ENCODE data around the gene TENT4A. TPM values are rescaled to one million over a fixed set of nuclear protein-coding genes. Genes with fewer than 3 reads are reported as not detected.

TENT4A gene
- total and polyA plus RNA-seq, 2 donors = 8.4 to 18.7 TPM

DNA sequence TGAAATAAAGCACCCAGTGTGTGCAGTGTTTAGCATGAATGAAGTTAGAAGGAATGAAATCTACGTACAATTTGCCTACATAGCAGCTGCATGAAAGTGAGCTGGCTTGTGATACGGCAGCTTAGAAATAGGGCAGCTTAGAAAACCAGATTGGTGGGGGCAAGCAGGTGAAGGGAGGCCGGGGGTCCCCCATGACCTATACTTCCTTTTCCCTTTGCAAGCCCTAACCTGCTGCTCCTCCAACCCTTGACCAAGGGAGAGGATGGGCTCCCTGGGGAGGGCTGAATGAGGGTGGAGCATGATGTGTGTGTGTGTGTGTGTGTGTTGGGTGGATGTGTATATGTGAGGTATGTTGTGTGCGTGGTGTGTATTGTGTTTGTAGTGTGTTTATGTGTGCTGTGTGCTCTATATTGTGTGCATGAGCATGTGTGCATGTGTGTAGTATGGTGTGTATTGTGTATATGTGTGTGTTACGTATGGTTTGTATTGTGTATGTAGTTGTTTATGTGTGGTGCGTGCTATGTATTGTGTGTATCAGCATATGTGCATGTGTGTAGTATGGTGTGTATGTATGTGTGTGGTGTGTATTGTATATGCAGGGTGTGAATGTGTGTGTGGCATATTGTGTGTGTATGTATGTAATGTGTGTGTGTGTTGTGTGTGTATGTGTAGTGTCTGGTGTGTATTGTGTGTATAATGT is 72.1 kb downstream of the TENT4A start:
- H3K36me3 ChIP-seq (ENCODE audit: control insufficient read depth in 2 of 2, insufficient read depth in 2 of 2, low read length in 1 of 2) = no peaks in the 10 kb centered on the region
- no peaks in the 10 kb centered on the region for H3K9me3 ChIP-seq (ENCODE audit: control insufficient read depth in 2 of 2, insufficient read depth in 1 of 2, low read length in 1 of 2)
- no peaks in the 10 kb centered on the region for H3K4me1 ChIP-seq (ENCODE audit: control insufficient read depth in 2 of 2, insufficient read depth in 2 of 2, low read length in 2 of 2)
- DNase-seq (ENCODE audit: low read depth in 6 of 9, low spot score in 9 of 9) = no peak
- no peak overlapping the region for H3K27ac ChIP-seq (ENCODE audit: low read depth in 1 of 2, low read length in 1 of 2)
- WGBS = 88% methylated on average over 6 of the region's 6 CpGs
- H3K4me3 ChIP-seq (ENCODE audit: low read length in 2 of 2) = no peak overlapping the region
- H3K27me3 ChIP-seq (ENCODE audit: control insufficient read depth in 2 of 2, insufficient read depth in 1 of 2, low read length in 1 of 2) = no peaks in the 10 kb centered on the region

DNA sequence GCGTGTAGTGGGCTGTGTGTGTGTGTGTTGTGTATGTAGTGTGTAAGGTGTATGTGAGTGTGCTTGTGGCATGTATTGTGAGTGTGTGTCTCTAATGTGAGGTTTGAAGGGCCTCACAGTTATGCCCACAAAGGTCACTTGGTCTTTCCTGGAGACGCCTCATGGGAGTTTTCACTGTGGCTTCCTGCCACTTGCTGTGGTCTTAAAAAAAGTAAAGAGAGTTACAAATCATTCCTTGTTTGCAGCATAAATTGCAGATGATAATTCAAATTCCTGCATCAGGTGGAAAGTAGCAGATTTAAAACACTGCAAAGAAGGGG is 72.6 kb downstream of the TENT4A start:
- DNase-seq (ENCODE audit: low read depth in 6 of 9, low spot score in 9 of 9) = no peak
- WGBS = 82% methylated on average over 2 of the region's 2 CpGs
- Histone ChIP-seq H3K36me3 (ENCODE audit: control insufficient read depth in 2 of 2, insufficient read depth in 2 of 2, low read length in 1 of 2) (no peaks in the 10 kb centered on the region), H3K27ac (ENCODE audit: low read depth in 1 of 2, low read length in 1 of 2) (no peak overlapping the region), H3K4me1 (ENCODE audit: control insufficient read depth in 2 of 2, insufficient read depth in 2 of 2, low read length in 2 of 2) (no peaks in the 10 kb centered on the region), H3K4me3 (ENCODE audit: low read length in 2 of 2) (no peak overlapping the region), H3K9me3 (ENCODE audit: control insufficient read depth in 2 of 2, insufficient read depth in 1 of 2, low read length in 1 of 2) (no peaks in the 10 kb centered on the region), H3K27me3 (ENCODE audit: control insufficient read depth in 2 of 2, insufficient read depth in 1 of 2, low read length in 1 of 2) (no peaks in the 10 kb centered on the region)

DNA sequence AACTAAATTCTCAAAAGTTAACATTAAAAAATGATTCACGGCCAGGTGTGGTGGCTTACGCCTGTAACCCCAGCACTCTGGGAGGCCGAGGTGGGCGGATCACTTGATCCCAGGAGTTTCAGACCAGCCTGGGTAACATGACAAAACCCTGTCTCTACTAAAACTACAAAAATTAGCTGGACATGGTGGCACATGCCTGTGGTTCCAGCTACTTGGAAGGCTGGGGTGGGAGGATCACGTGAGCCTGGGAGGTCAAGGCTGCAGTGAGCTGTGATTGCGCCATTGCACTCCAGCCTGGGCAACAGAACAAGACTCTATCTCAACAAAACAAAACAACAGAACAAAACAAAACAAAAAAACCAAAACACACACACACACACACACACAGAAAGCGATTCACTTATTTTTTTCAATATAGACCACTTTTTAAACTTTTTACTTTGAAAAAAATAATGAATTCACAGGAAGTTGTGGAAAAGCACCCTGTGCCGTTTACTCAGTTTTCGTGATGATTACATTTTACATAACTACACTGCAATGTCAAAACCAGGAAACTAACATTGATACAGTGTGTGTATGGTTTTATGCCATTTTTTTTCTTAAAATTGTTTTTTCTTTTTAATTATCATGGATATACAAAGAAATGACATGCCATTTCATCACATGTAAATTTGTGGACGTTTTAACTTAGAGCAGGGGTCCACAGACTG is 73.7 kb downstream of the TENT4A start:
- no peaks in the 10 kb centered on the region for H3K9me3 ChIP-seq (ENCODE audit: control insufficient read depth in 2 of 2, insufficient read depth in 1 of 2, low read length in 1 of 2)
- DNase-seq (ENCODE audit: low read depth in 6 of 9, low spot score in 9 of 9) = no peak
- 84% methylated on average over 10 of the region's 10 CpGs for WGBS

DNA sequence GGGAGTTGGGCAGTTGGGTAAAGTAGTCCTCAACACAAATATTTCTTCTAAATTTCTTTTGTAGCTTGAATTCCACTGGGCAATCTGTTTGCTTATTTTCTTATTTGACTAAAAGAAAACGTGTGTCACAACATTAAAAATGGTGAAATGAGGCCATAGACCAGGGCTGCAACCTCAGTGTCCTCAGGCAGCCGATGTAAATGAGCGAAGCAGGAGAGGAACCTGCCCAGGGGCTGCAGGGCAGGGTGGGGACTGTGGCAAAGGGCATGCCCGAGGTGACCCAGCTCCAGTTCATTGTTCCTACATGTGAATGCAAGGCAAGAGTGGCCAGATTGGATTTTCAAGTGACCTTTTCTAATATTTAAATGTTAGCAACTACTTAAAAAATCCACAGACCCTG is 74.7 kb downstream of the TENT4A start:
- Histone ChIP-seq H3K27me3 (ENCODE audit: control insufficient read depth in 2 of 2, insufficient read depth in 1 of 2, low read length in 1 of 2) (no peaks in the 10 kb centered on the region), H3K4me1 (ENCODE audit: control insufficient read depth in 2 of 2, insufficient read depth in 2 of 2, low read length in 2 of 2) (peaks cover 3 to 7% of the 10 kb centered on the region in 2 donors), H3K4me3 (ENCODE audit: low read length in 2 of 2) (no peak overlapping the region), H3K27ac (ENCODE audit: low read depth in 1 of 2, low read length in 1 of 2) (no peak overlapping the region), H3K9me3 (ENCODE audit: control insufficient read depth in 2 of 2, insufficient read depth in 1 of 2, low read length in 1 of 2) (no peaks in the 10 kb centered on the region), H3K36me3 (ENCODE audit: control insufficient read depth in 2 of 2, insufficient read depth in 2 of 2, low read length in 1 of 2) (no peaks in the 10 kb centered on the region)
- WGBS = 82% methylated on average over 4 of the region's 4 CpGs
- DNase-seq (ENCODE audit: low read depth in 6 of 9, low spot score in 9 of 9) = no peak

More for the DNA sequence above, 73.7 kb downstream of the TENT4A start:
- no peak overlapping the region for H3K27ac ChIP-seq (ENCODE audit: low read depth in 1 of 2, low read length in 1 of 2)
- H3K27me3 ChIP-seq (ENCODE audit: control insufficient read depth in 2 of 2, insufficient read depth in 1 of 2, low read length in 1 of 2) = no peaks in the 10 kb centered on the region
- no peaks in the 10 kb centered on the region for H3K36me3 ChIP-seq (ENCODE audit: control insufficient read depth in 2 of 2, insufficient read depth in 2 of 2, low read length in 1 of 2)
- no peak overlapping the region for H3K4me3 ChIP-seq (ENCODE audit: low read length in 2 of 2)
- peaks cover 3 to 4% of the 10 kb centered on the region in 2 donors for H3K4me1 ChIP-seq (ENCODE audit: control insufficient read depth in 2 of 2, insufficient read depth in 2 of 2, low read length in 2 of 2)

DNA sequence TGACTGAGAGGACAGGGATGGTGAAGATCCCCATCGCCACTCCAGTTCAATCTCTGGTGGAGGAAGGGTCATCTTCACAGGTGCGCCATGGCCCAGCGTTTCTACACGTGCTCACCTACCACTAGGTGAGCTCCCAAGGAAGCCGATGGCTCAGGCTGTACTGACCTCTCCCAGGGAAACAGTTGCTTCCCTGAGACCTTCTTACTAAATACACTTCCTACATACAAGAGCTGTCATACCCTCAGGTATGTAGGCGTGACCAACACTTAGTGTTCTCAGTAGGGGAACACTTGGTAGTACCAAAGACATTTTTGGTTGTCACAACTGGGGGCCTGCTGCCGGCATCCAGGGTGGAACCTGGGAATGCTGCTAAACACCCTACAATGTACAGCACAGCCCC is 75.2 kb downstream of the TENT4A start:
- WGBS = 98% methylated on average over 7 of the region's 7 CpGs
- no peaks in the 10 kb centered on the region for H3K36me3 ChIP-seq (ENCODE audit: control insufficient read depth in 2 of 2, insufficient read depth in 2 of 2, low read length in 1 of 2)
- H3K27ac ChIP-seq (ENCODE audit: low read depth in 1 of 2, low read length in 1 of 2) = no peak overlapping the region
- no peak for DNase-seq (ENCODE audit: low read depth in 6 of 9, low spot score in 9 of 9)
- peaks cover 4 to 12% of the 10 kb centered on the region in 2 donors for H3K4me1 ChIP-seq (ENCODE audit: control insufficient read depth in 2 of 2, insufficient read depth in 2 of 2, low read length in 2 of 2)
- no peaks in the 10 kb centered on the region for H3K9me3 ChIP-seq (ENCODE audit: control insufficient read depth in 2 of 2, insufficient read depth in 1 of 2, low read length in 1 of 2)
- H3K27me3 ChIP-seq (ENCODE audit: control insufficient read depth in 2 of 2, insufficient read depth in 1 of 2, low read length in 1 of 2) = no peaks in the 10 kb centered on the region
- H3K4me3 ChIP-seq (ENCODE audit: low read length in 2 of 2) = no peak overlapping the region

DNA sequence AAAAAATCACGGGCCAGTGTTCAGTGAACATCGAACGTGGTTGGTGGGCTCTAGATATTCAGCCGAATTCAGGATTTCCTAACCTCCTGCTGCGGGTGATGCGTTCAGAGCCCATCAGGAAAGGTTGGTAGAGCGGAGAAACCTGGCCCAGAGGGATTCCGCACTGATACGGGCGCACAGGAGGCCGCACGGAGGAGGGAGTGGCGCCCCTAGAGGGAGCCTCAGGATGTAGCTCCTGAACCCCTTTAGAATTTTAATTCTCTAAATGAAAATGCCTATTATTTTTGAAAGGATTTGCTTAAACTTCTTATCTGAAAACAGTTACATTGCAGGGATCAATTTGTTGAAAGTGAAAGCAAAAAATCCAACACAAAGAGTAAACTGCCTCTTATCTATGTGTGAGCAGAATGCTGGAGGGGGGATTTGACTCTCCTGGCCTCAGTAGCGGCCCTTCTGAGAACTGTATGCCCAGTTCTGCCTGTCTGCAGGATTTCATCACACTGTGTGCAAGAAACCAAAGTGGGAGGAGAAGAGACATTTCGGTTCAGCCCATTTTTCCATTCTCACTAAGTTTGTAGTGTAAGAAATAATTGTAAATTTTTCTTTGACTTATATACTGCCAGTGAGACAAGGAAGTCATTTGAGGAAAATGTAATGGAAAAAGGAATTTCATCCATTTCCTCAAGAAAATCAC is 75.9 kb downstream of the TENT4A start:
- Histone ChIP-seq H3K27ac (ENCODE audit: low read depth in 1 of 2, low read length in 1 of 2) (no peak overlapping the region), H3K4me3 (ENCODE audit: low read length in 2 of 2) (no peak overlapping the region), H3K9me3 (ENCODE audit: control insufficient read depth in 2 of 2, insufficient read depth in 1 of 2, low read length in 1 of 2) (no peaks in the 10 kb centered on the region), H3K27me3 (ENCODE audit: control insufficient read depth in 2 of 2, insufficient read depth in 1 of 2, low read length in 1 of 2) (no peaks in the 10 kb centered on the region), H3K4me1 (ENCODE audit: control insufficient read depth in 2 of 2, insufficient read depth in 2 of 2, low read length in 2 of 2) (peaks cover 7 to 13% of the 10 kb centered on the region in 2 donors), H3K36me3 (ENCODE audit: control insufficient read depth in 2 of 2, insufficient read depth in 2 of 2, low read length in 1 of 2) (no peaks in the 10 kb centered on the region)
- WGBS = 95% methylated on average over 15 of the region's 15 CpGs
- DNase-seq (ENCODE audit: low read depth in 6 of 9, low spot score in 9 of 9) = no peak

DNA sequence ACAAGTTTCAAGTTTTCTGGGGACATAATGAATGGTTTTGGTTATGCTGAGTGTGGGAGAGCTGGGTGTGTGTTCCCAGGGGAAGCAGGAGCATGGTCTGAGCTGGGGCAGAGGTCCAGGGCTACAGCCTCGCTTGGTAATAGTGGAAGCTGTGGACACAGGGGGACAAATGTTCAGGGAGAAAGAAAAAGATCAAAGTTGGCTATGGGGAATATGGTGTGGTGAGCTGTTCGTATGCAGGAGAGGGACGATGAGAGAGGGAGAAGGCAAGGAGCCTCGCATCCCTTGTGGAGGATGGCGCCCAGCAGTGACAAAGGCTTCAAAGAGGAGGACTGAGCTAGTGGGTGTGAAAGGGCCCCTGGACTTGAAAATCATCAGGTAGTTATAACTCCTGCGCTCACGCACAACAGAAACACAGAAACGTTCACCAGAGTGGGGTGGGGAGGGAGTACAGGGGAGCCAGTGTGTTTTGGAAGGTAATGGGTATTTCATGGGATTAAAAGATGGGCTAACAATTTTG is 77.2 kb downstream of the TENT4A start:
- H3K9me3 ChIP-seq (ENCODE audit: control insufficient read depth in 2 of 2, insufficient read depth in 1 of 2, low read length in 1 of 2) = no peaks in the 10 kb centered on the region
- WGBS = 90% methylated on average over 8 of the region's 8 CpGs
- no peaks in the 10 kb centered on the region for H3K27me3 ChIP-seq (ENCODE audit: control insufficient read depth in 2 of 2, insufficient read depth in 1 of 2, low read length in 1 of 2)
- H3K27ac ChIP-seq (ENCODE audit: low read depth in 1 of 2, low read length in 1 of 2) = no peak overlapping the region
- DNase-seq (ENCODE audit: low read depth in 6 of 9, low spot score in 9 of 9) = no peak
- H3K4me3 ChIP-seq (ENCODE audit: low read length in 2 of 2) = no peak overlapping the region
- H3K4me1 ChIP-seq (ENCODE audit: control insufficient read depth in 2 of 2, insufficient read depth in 2 of 2, low read length in 2 of 2) = peaks cover 7 to 13% of the 10 kb centered on the region in 2 donors
- H3K36me3 ChIP-seq (ENCODE audit: control insufficient read depth in 2 of 2, insufficient read depth in 2 of 2, low read length in 1 of 2) = no peaks in the 10 kb centered on the region

DNA sequence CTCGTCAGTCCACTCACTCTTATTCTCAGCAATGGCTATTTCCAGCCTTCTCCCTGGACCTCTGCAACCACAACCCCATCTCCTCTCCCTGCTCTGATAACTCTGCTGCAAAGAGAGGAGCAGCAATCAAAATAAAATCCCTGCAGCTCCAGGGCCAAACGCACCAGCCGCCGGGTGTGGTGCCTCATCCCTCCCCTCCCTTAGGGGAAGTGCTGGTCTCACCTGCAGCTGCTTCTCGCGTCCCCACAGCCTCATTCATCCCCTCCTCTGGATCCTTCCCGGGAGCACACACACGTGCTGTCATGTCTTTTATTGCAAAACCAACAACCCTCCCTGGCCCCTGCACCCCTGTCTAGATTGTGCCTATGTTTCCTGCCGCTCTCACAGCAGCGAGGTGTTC is 77.8 kb downstream of the TENT4A start:
- Histone ChIP-seq H3K27ac (ENCODE audit: low read depth in 1 of 2, low read length in 1 of 2) (no peak overlapping the region), H3K27me3 (ENCODE audit: control insufficient read depth in 2 of 2, insufficient read depth in 1 of 2, low read length in 1 of 2) (no peaks in the 10 kb centered on the region), H3K4me3 (ENCODE audit: low read length in 2 of 2) (no peak overlapping the region), H3K9me3 (ENCODE audit: control insufficient read depth in 2 of 2, insufficient read depth in 1 of 2, low read length in 1 of 2) (no peaks in the 10 kb centered on the region), H3K4me1 (ENCODE audit: control insufficient read depth in 2 of 2, insufficient read depth in 2 of 2, low read length in 2 of 2) (peaks cover 7 to 13% of the 10 kb centered on the region in 2 donors), H3K36me3 (ENCODE audit: control insufficient read depth in 2 of 2, insufficient read depth in 2 of 2, low read length in 1 of 2) (no peaks in the 10 kb centered on the region)
- WGBS = 33% methylated on average over 10 of the region's 10 CpGs
- no peak for DNase-seq (ENCODE audit: low read depth in 6 of 9, low spot score in 9 of 9)

DNA sequence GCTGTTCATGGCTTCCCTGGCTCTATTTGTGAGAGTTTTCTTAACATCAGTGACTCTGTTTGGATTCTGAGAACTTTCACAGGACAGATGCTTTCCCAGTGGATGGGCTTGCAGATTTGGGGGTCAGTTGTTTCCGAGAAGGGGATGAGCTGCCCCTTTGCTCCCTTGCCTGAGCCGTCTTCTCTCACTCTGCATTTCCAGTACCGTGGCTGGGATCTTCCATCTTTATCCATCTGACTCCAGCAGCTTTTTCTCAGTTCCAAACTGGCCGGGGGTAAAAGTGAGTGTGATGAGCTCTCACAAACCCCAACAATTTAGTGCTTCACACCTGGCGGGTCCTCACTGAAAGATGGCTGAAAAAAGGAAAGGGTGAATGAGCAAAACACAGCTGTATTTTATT is 79.1 kb downstream of the TENT4A start:
- H3K9me3 ChIP-seq (ENCODE audit: control insufficient read depth in 2 of 2, insufficient read depth in 1 of 2, low read length in 1 of 2) = no peaks in the 10 kb centered on the region
- H3K4me3 ChIP-seq (ENCODE audit: low read length in 2 of 2) = no peak overlapping the region
- DNase-seq (ENCODE audit: low read depth in 6 of 9, low spot score in 9 of 9) = no peak
- no peaks in the 10 kb centered on the region for H3K27me3 ChIP-seq (ENCODE audit: control insufficient read depth in 2 of 2, insufficient read depth in 1 of 2, low read length in 1 of 2)
- H3K36me3 ChIP-seq (ENCODE audit: control insufficient read depth in 2 of 2, insufficient read depth in 2 of 2, low read length in 1 of 2) = no peaks in the 10 kb centered on the region
- 97% methylated on average over 5 of the region's 5 CpGs for WGBS
- no peak overlapping the region for H3K27ac ChIP-seq (ENCODE audit: low read depth in 1 of 2, low read length in 1 of 2)
- peaks cover 7 to 13% of the 10 kb centered on the region in 2 donors for H3K4me1 ChIP-seq (ENCODE audit: control insufficient read depth in 2 of 2, insufficient read depth in 2 of 2, low read length in 2 of 2)

Measured in thymus (tissue), 11 donors.